Stomach (tissue), 4 donors: ENCODE results near the gene RSBN1.

Experiments
- POLR2A ChIP-seq, 4 donors: fragments of 450-650 bp; IDR thresholded peaks; one replicate each; pipeline ENCODE4 v1.6.1; 2016; ENCODE audit warnings: antibody characterized with exemption in 4 of 4, control low read depth in 2 of 4, mild to moderate bottlenecking in 1 of 4, moderate library complexity in 1 of 4
- POLR2AphosphoS5 ChIP-seq, 3 donors: sonication (generic); formaldehyde crosslinking; IDR thresholded peaks; one replicate each; pipeline ENCODE4 v1.6.1; 2016; ENCODE audit warnings: antibody characterized with exemption in 3 of 3

DNA sequence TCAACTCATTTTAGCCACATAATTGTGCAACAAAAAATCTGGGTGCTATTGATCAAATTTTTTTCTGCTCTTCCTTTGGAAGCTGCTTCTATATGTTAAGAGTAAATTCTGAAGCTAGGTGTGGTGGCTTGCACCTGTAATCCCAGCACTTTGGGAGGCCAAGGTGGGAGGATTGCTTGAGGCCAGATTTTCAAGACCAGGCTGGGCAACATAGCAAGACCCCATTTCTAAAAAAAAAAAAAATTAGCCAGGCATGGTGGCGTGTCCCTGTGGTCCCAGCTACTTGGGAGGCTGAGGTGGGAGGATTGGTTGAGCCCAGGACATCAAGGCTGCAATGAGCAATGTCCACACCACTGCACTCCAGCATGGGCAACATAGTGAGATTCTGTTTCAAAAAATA is 24.3 kb upstream of the RSBN1 start:
- TF ChIP-seq POLR2A (IDR thresholded peaks at IDR 0.05), result no peak
- no peak for TF ChIP-seq POLR2AphosphoS5 (IDR thresholded peaks at IDR 0.05)
